HTR-8/SVneo (cell line): Measurements from ENCODE around the gene ERCC6L2.

ENCODE experiments used
- DNase-seq: peaks from one replicate; pipeline ENCODE4 v3.0.0; 2011; ENCODE audit warnings: low spot score, mixed read lengths; ENCODE audit not compliant: insufficient read length
- FAIRE-seq: peaks from 2 replicates; lab custom pipeline; 2011; peaks lifted over from hg19 to GRCh38; lab: Jason Lieb, UNC

Gene ERCC6L2

GRCh38 chr9:96009690-96010472, 134.4 kb downstream of the ERCC6L2 start:
- DNase-seq (no peak), FAIRE-seq (no peak)

- FAIRE-seq (no peak), DNase-seq (no peak)
Observed at GRCh38 chr9:96014078-96014477, 138.6 kb downstream of the ERCC6L2 start.

GRCh38 chr9:96015876-96016686, 140.6 kb downstream of the ERCC6L2 start:
- FAIRE-seq (no peak), DNase-seq (no peak)
